Neural progenitor cell (in vitro differentiated cells): ENCODE measurements around the gene CTU2. TPM values are rescaled to one million over a fixed set of nuclear protein-coding genes. Genes with fewer than 3 reads are reported as not detected.

ENCODE experiments used
- DNase-seq: peaks from one replicate; pipeline ENCODE4 v3.0.0-alpha.2; 2016; ENCODE audit warnings: low spot score
- H2AFZ ChIP-seq: fragments of 200-600 bp; sonication (generic); replicated peaks from 2 replicates; pipeline ENCODE4 v1.6.1; 2016; ENCODE audit warnings: antibody characterized with exemption
- H3F3A ChIP-seq: fragments of 200-600 bp; sonication (generic); 2 replicates; pipeline ENCODE4 v1.6.1; 2016; ENCODE audit warnings: antibody characterized with exemption, low read depth
- H3K27ac ChIP-seq: fragments of 200-600 bp; sonication (generic); 2 replicates; pipeline ENCODE4 v1.5.1; 2016; ENCODE audit warnings: mild to moderate bottlenecking
- H3K27me3 ChIP-seq: fragments of 200-600 bp; sonication (generic); 2 replicates; pipeline ENCODE4 v1.6.1; 2016; ENCODE audit warnings: mild to moderate bottlenecking, moderate library complexity
- H3K36me3 ChIP-seq: fragments of 200-600 bp; sonication (generic); 2 replicates; pipeline ENCODE4 v1.5.1; 2016
- H3K4me1 ChIP-seq: fragments of 200-600 bp; sonication (generic); 2 replicates; pipeline ENCODE4 v1.6.1; 2016; ENCODE audit warnings: mixed run types
- H3K4me2 ChIP-seq: fragments of 200-600 bp; sonication (generic); 2 replicates; pipeline ENCODE4 v1.6.1; 2016
- H3K4me3 ChIP-seq: fragments of 200-600 bp; sonication (generic); 2 replicates; pipeline ENCODE4 v1.5.1; 2016
- H3K79me2 ChIP-seq: fragments of 200-600 bp; sonication (generic); 2 replicates; pipeline ENCODE4 v1.6.1; 2016; ENCODE audit warnings: low read depth
- H3K9ac ChIP-seq: fragments of 200-600 bp; sonication (generic); 2 replicates; pipeline ENCODE4 v1.6.1; 2016
- H3K9me3 ChIP-seq: fragments of 200-600 bp; sonication (generic); 2 replicates; pipeline ENCODE4 v1.5.1; 2016; ENCODE audit warnings: low read depth
- H4K20me1 ChIP-seq: fragments of 200-600 bp; sonication (generic); 2 replicates; pipeline ENCODE4 v1.6.1; 2016; ENCODE audit warnings: low read depth
- H3K27ac Mint-ChIP-seq: 3 replicates; pipeline ENCODE4 v1.8.0; 2021; ENCODE audit warnings: mixed read lengths
- H3K27me3 Mint-ChIP-seq: 2 replicates; pipeline ENCODE4 v1.8.0; 2022; ENCODE audit warnings: low read depth, mild to moderate bottlenecking, inconsistent platforms, moderate library complexity, mixed read lengths; ENCODE audit not compliant: insufficient read depth
- H3K36me3 Mint-ChIP-seq: 3 replicates; pipeline ENCODE4 v1.8.0; 2021; ENCODE audit warnings: mixed read lengths
- H3K4me1 Mint-ChIP-seq: 3 replicates; pipeline ENCODE4 v1.8.0; 2021; ENCODE audit warnings: mixed read lengths
- H3K4me3 Mint-ChIP-seq: 3 replicates; pipeline ENCODE4 v1.8.0; 2021; ENCODE audit warnings: mild to moderate bottlenecking, moderate library complexity, mixed read lengths
- H3K9me3 Mint-ChIP-seq: 3 replicates; pipeline ENCODE4 v1.8.0; 2020; ENCODE audit warnings: mixed read lengths
- CTCF ChIP-seq: fragments of 200-600 bp; sonication (generic); IDR thresholded peaks from 2 replicates; pipeline ENCODE4 v1.5.1; 2017; ENCODE audit warnings: antibody characterized with exemption, mild to moderate bottlenecking
- EZH2 ChIP-seq: fragments of 200-600 bp; sonication (generic); IDR thresholded peaks from 2 replicates; pipeline ENCODE4 v1.6.1; 2017; ENCODE audit warnings: antibody characterized with exemption, mild to moderate bottlenecking, moderate library complexity
- EZH2phosphoT487 ChIP-seq: fragments of 200-600 bp; sonication (generic); IDR thresholded peaks from 2 replicates; pipeline ENCODE4 v1.6.1; 2017; ENCODE audit warnings: antibody characterized with exemption
- total RNA-seq: library from RNA; depleted of rRNA; stranded (reverse); fragments of >200 nt; gene quantifications from 2 replicates; pipeline ENCODE4 v1.2.3, GENCODE V29; 2015; ENCODE audit warnings: low replicate concordance

Gene CTU2
- total RNA-seq, 1 donor from 2014 or later: 4.7 TPM

DNA sequence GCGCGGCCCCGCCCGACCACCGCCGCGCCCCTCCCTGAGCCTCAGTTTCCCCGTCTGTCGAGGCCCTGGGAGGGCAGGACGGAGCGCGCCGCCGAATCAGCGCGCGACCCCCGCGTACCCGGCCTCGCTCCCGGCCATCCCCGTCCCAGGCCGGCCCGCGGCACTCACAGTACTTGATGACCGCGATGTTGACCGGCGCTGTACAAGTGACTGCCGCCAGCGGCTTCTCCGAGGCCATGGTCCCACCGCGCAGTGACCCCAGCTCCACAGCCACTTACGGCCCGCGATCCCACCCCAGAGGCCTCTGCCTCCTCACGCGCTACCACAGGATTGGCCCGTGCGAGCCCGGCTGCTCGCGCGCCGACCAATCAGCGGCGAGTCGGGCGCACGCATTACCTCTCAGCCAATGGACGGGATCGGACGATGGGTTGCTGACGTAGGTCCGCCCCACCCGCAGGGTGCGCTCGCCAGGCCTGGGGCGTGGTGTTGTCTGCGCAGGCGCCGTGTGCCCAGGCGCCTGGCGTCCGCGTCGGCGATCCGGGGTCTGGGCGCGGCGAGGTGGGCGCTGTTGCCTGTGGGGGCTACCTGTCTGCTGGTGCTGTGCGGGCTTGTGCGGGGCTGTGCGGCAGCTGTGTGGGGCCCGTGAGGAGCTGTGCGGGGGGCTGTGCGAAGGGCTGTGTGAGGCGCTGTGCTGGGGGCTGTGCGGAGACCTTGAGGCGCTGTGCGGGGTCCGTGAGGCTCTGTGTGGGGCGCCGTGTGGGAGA, 43.3 kb upstream of the CTU2 start, which contains the start of gene MVD:
MVD (minus strand) TSS at position 249 of the 764 bp plus-strand sequence; CDS start at position 238, 11 bp downstream.
- peaks cover 10% of the 10 kb centered on the region for H3F3A ChIP-seq
- peaks cover 25% of the 10 kb centered on the region for H3K4me1 Mint-ChIP-seq
- no peaks in the 10 kb centered on the region for H3K36me3 ChIP-seq
- H3K9me3 ChIP-seq: no peaks in the 10 kb centered on the region
- H2AFZ ChIP-seq: peak within 1 kb of the TSS; percentile 79
- H3K4me2 ChIP-seq: peak within 1 kb of the TSS; percentile 95
- H3K9me3 Mint-ChIP-seq: no peaks in the 10 kb centered on the region
- H3K4me3 Mint-ChIP-seq: peak within 1 kb of the TSS; percentile 89
- peak; percentile 28 for TF ChIP-seq EZH2
- peak; percentile 7 for TF ChIP-seq CTCF
- no peak for TF ChIP-seq EZH2phosphoT487
- peaks cover 4% of the 10 kb centered on the region for H3K4me1 ChIP-seq
- no peak within 1 kb of the TSS for H3K27ac Mint-ChIP-seq
- H3K79me2 ChIP-seq: peaks cover 53% of the 10 kb centered on the region
- H3K36me3 Mint-ChIP-seq: no peaks in the 10 kb centered on the region
- peak within 1 kb of the TSS; percentile 76 for H3K27ac ChIP-seq
- H3K9ac ChIP-seq: peak within 1 kb of the TSS; percentile 68
- H3K4me3 ChIP-seq: peak within 1 kb of the TSS; percentile 76
- H3K27me3 Mint-ChIP-seq: peaks cover 4% of the 10 kb centered on the region
- peak; percentile 99 for DNase-seq
- no peaks in the 10 kb centered on the region for H3K27me3 ChIP-seq
- H4K20me1 ChIP-seq: peaks cover 33% of the 10 kb centered on the region

DNA sequence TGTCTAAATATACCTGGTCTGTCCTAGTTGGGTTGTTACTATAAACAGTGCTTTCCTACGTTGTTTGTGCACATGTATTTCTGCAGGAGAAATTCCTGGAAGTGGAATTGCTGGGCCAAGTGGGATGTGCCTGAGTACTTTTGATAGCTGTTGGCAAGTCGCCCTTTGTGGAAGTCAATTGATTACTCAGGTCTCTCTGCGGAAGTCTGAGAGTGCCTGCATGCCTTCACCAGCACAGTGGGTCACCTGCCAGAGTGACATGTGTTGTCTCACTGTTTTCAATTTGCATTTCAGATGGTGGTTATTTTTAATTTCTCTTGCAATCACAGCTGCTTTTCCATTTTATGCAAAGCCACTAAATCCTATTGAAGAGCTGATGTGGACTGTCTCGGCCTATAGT, 41.2 kb upstream of the CTU2 start:
- H3F3A ChIP-seq: peaks cover 7% of the 10 kb centered on the region
- Mint-ChIP-seq H3K4me3 (peak overlapping the region; percentile 89), H3K9me3 (no peaks in the 10 kb centered on the region), H3K36me3 (peaks cover 5% of the 10 kb centered on the region), H3K4me1 (peaks cover 21% of the 10 kb centered on the region), H3K27me3 (no peaks in the 10 kb centered on the region), H3K27ac (no peak overlapping the region)
- H2AFZ ChIP-seq: no peak overlapping the region
- no peak overlapping the region for H3K4me3 ChIP-seq
- peaks cover 18% of the 10 kb centered on the region for H4K20me1 ChIP-seq
- no peak for DNase-seq
- H3K27me3 ChIP-seq: no peaks in the 10 kb centered on the region
- H3K79me2 ChIP-seq: peaks cover 38% of the 10 kb centered on the region
- H3K9ac ChIP-seq: no peak overlapping the region
- H3K4me1 ChIP-seq: peaks cover 4% of the 10 kb centered on the region
- H3K27ac ChIP-seq: no peak overlapping the region
- H3K9me3 ChIP-seq: no peaks in the 10 kb centered on the region
- TF ChIP-seq CTCF (no peak), EZH2 (no peak), EZH2phosphoT487 (no peak)
- H3K4me2 ChIP-seq: no peak overlapping the region
- no peaks in the 10 kb centered on the region for H3K36me3 ChIP-seq

DNA sequence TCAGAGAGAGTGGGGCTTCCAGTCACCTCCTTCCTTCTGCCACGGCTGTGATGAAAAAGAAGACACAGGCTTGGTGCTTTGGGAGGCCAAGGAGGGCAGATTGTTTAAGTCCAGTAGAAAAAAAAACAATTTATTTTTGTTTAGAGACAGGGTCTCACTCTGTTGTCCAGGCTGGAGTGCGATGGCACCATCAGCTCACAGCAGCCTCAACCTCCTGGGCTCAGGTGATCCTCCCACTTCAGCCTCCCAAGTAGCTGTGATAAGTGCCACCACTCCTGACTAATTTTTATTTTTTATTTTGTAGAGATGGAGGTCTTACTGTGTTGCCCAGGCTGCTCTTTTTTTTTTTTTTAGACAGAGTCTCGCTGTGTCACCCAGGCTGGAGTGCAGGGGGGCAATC, 40.7 kb upstream of the CTU2 start:
- peaks cover 19% of the 10 kb centered on the region for H3K4me1 Mint-ChIP-seq
- Histone ChIP-seq H3K4me2 (no peak overlapping the region), H3K4me1 (peaks cover 4% of the 10 kb centered on the region), H2AFZ (no peak overlapping the region), H4K20me1 (peaks cover 15% of the 10 kb centered on the region), H3F3A (peaks cover 6% of the 10 kb centered on the region), H3K79me2 (peaks cover 34% of the 10 kb centered on the region), H3K9ac (no peak overlapping the region), H3K4me3 (no peak overlapping the region), H3K9me3 (no peaks in the 10 kb centered on the region), H3K27me3 (no peaks in the 10 kb centered on the region), H3K27ac (no peak overlapping the region), H3K36me3 (no peaks in the 10 kb centered on the region)
- peaks cover 5% of the 10 kb centered on the region for H3K36me3 Mint-ChIP-seq
- H3K27ac Mint-ChIP-seq: no peak overlapping the region
- no peak for DNase-seq
- no peaks in the 10 kb centered on the region for H3K9me3 Mint-ChIP-seq
- H3K27me3 Mint-ChIP-seq: no peaks in the 10 kb centered on the region
- no peak for TF ChIP-seq EZH2phosphoT487
- no peak for TF ChIP-seq EZH2
- TF ChIP-seq CTCF: no peak
- no peak overlapping the region for H3K4me3 Mint-ChIP-seq
